Measurements from ENCODE around the gene ATP6V1B1. TPM values are rescaled to one million over a fixed set of nuclear protein-coding genes. Genes with fewer than 3 reads are reported as not detected.

The ATP6V1B1 gene
- total RNA-seq, 1 experiment from 2014 or later = not detected

- Mint-ChIP-seq H3K9me3 (no peaks in the 10 kb centered on the region), H3K4me3 (no peak overlapping the region), H3K27ac (no peak overlapping the region), H3K36me3 (no peaks in the 10 kb centered on the region), H3K27me3 (ENCODE audit: low read depth) (peaks cover 99% of the 10 kb centered on the region), H3K4me1 (peaks cover 3% of the 10 kb centered on the region)
- POLR2A ChIA-PET = no interaction called here
- ATAC-seq = no peak
- CTCF ChIA-PET = interaction anchor here (1.0 to 8.5 kb wide), 7 partner anchors 7 to 96 kb away, joined by 3 to 159 read pairs (median 9); no protein-coding TSS in a partner anchor
- DNase-seq (ENCODE audit: low spot score) = no peak
- TF ChIP-seq PREB (CRISPR knock-in tag; IDR thresholded peaks at IDR 0.05; ENCODE audit: borderline replicate concordance) (no peak), NR2C2 (CRISPR knock-in tag; IDR thresholded peaks at IDR 0.05) (no peak), GRHL2 (CRISPR knock-in tag; IDR thresholded peaks at IDR 0.05; ENCODE audit: insufficient replicate concordance, severe bottlenecking) (no peak), PRRX2 (CRISPR knock-in tag; IDR thresholded peaks at IDR 0.05) (no peak), ZBTB21 (CRISPR knock-in tag; IDR thresholded peaks at IDR 0.05; ENCODE audit: borderline replicate concordance) (no peak), MXD4 (CRISPR knock-in tag; IDR thresholded peaks at IDR 0.05; ENCODE audit: borderline replicate concordance) (no peak), ERG (CRISPR knock-in tag; IDR thresholded peaks at IDR 0.05) (no peak)
These were observed 31.5 kb downstream of the ATP6V1B1 start for GRCh38 chr2:70967189-70967588.

GRCh38 chr2:70974592-70974991 lies 38.9 kb downstream of the ATP6V1B1 start:
- H3K27ac Mint-ChIP-seq = no peak overlapping the region
- ATAC-seq (no peak), DNase-seq (ENCODE audit: low spot score) (no peak)
- no peaks in the 10 kb centered on the region for H3K36me3 Mint-ChIP-seq
- H3K4me1 Mint-ChIP-seq = peaks cover 18% of the 10 kb centered on the region
- TF ChIP-seq TCF7 (CRISPR knock-in tag; IDR thresholded peaks at IDR 0.05; ENCODE audit: low read depth) = no peak
- no peak for TF ChIP-seq CTCF (IDR thresholded peaks at IDR 0.05)
- TF ChIP-seq PRDM15 (CRISPR knock-in tag; IDR thresholded peaks at IDR 0.05) = no peak
- TF ChIP-seq ZNF512 (CRISPR knock-in tag; IDR thresholded peaks at IDR 0.05; ENCODE audit: borderline replicate concordance) = no peak
- no peak for TF ChIP-seq ATF2 (CRISPR knock-in tag; IDR thresholded peaks at IDR 0.05; ENCODE audit: borderline replicate concordance, low read depth)
- no peak for TF ChIP-seq CDX4 (CRISPR knock-in tag; IDR thresholded peaks at IDR 0.05; ENCODE audit: borderline replicate concordance)
- TF ChIP-seq E2F1 (CRISPR knock-in tag; IDR thresholded peaks at IDR 0.05) = no peak
- TF ChIP-seq SMAD3 (CRISPR knock-in tag; IDR thresholded peaks at IDR 0.05; ENCODE audit: borderline replicate concordance) = no peak
- H3K9me3 Mint-ChIP-seq = no peaks in the 10 kb centered on the region
- CTCF ChIA-PET = interaction anchor here (0.9 to 4.1 kb wide), 3 partner anchors 9 to 27 kb away, joined by 3 to 22 read pairs (median 21); no protein-coding TSS in a partner anchor
- H3K27me3 Mint-ChIP-seq (ENCODE audit: low read depth) = peaks cover 69% of the 10 kb centered on the region
- POLR2A ChIA-PET = interaction anchor here (0.5 kb wide), 1 partner anchor 1290 kb away, joined by 6 read pairs; no protein-coding TSS in a partner anchor
- no peak overlapping the region for H3K4me3 Mint-ChIP-seq
